IPS DF 4.7 (cell line): ENCODE measurements around the gene SLC7A6.

Experiments
- DNase-seq: peaks from one replicate; pipeline ENCODE4 v3.0.0-alpha.2; 2013; ENCODE audit warnings: low spot score; ENCODE audit errors: extremely low read depth

SLC7A6 gene

GRCh38 chr16:68253721-68254120, 10.6 kb upstream of the SLC7A6 start:
- no peak for DNase-seq

DNA sequence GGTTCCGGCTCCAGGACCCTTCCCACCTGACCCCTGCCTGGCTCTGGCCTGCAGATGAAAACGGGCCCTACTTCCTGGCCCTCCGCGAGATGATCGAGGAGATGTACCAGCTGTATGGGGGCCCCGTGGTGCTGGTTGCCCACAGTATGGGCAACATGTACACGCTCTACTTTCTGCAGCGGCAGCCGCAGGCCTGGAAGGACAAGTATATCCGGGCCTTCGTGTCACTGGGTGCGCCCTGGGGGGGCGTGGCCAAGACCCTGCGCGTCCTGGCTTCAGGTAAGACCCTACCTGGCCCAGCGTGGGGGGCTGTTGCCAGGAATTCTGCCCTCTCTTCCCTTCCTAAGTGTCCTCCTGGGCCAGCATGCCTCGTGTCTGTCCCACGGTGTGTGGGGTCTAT, 8.6 kb upstream of the SLC7A6 start:
- DNase-seq: no peak

DNA sequence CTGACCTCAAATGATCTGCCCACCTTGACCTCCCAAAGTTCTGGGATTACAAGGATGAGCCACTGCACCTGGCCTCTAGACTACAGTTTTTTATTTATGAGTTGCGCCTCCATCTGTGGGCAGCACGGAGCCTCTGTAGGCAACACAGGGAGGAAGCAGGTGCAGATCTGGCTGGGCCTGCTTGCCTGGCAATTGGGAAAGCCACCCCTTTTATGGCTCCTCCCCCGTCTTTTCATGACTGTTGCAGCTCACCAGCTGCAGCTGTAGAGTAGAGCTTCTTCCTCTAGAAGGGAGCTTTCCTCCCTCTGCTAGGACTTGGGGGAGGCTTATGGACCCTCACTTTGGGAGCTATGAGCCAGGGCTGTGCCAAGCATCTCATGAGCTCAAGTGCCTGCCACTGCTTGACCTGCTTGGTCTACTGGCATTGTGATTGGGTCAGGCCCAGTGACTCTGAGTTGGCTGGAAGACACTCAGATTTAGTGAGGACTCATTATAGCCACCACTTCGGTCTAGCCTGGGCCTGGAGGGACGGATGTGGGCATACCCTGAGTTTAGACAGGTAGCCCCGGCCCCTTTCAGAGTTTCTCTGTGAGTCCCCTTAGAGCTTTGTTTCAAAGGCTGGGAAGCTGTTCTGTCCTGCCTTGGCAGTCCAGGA, 6.9 kb upstream of the SLC7A6 start:
- DNase-seq: no peak

DNA sequence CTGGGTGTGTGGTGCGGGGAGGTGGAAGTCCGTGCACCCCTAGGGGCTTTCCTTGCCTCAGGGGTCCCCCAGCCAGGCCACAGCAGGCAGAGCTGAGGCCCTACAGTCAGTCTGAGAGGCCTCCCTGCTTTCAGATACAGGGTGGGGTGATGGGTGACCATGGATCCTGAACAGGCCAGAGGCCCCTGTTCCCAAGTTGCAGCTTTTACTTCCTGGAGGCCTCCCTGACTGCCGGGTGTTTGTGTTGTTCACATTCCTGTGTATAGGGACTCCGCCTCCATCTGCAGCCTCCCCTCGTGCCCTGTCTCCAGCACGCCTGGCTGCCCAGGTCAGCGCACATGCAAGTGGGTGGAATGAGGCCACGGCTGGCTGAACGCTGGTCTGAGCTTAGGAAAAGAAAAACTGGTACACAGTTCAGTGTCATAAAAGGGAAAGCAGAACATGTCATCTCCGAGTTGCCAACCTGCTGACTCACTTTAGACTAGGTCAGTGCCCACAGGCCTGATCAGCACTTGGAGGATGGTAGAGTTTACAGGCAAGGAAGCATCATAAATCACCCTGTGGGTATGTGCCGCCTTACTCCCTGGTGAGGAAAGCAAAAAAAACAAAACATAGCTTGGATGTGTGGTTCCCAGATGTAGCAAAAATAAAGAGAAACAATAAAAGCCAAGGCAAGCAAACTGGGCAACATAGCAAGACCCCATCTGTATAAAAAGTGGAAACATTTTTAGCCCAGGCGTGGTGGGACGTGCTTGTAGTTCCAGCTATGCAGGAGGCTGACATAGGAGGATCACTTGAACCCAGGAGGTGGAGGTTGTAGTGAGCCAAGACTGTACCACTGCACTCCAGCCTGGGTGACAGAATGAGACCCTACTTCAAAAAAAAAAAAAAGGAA, 6.2 kb upstream of the SLC7A6 start:
- no peak for DNase-seq

DNA sequence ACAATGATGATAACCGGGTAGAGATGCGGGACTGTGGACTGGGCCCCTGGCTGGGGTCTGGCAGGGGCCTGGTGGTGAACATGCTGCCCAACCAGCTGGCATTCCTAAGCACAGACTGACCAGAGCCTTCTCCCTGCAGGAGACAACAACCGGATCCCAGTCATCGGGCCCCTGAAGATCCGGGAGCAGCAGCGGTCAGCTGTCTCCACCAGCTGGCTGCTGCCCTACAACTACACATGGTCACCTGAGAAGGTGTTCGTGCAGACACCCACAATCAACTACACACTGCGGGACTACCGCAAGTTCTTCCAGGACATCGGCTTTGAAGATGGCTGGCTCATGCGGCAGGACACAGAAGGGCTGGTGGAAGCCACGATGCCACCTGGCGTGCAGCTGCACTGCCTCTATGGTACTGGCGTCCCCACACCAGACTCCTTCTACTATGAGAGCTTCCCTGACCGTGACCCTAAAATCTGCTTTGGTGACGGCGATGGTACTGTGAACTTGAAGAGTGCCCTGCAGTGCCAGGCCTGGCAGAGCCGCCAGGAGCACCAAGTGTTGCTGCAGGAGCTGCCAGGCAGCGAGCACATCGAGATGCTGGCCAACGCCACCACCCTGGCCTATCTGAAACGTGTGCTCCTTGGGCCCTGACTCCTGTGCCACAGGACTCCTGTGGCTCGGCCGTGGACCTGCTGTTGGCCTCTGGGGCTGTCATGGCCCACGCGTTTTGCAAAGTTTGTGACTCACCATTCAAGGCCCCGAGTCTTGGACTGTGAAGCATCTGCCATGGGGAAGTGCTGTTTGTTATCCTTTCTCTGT, 5.1 kb upstream of the SLC7A6 start:
- DNase-seq: no peak

GRCh38 chr16:68263559-68264127, 683 bp upstream of the SLC7A6 start:
- DNase-seq: no peak

- DNase-seq: no peak
Measured at GRCh38 chr16:68265078-68265920, 973 bp downstream of the SLC7A6 start.

DNA sequence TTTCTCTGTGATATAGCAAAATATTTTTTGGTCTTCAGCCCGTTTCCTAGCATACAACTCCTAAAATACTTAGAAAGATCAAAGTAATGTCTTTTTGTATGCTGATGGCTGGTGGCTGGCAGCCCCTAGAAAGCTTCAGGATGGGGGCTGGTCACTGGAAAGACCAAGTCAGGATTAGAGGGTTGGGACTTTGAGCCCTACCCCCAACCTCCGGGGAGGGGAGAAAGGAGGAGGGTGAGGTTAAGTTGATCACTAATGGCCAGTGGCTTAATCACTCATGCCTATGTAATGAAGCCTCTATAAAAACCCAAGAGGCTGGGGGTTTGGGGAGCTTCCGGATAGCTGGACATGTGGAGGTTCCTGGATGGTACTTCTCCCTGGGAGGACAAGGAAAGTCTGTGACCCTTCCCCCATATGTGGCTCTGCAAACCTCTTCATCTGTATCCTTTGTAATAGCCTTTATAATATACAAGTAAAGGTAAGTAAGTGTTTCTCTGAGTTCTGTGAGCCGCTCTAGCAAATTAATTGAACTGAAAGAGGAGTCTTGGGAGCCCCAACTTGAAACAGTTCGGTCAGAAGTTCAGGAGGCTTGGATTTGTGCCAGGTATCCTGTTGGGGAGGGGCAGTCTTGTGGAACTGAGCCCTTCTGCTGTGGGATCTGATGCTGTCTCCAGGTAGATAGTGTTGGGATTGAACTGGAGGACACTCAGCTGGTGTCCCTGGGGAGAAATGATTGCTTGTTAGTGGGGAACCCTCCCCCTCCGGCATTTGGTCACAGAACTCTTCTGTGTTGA, 3.5 kb downstream of the SLC7A6 start:
- no peak for DNase-seq

- no peak for DNase-seq
Measured at GRCh38 chr16:68269793-68270192, 5.5 kb downstream of the SLC7A6 start.

DNA sequence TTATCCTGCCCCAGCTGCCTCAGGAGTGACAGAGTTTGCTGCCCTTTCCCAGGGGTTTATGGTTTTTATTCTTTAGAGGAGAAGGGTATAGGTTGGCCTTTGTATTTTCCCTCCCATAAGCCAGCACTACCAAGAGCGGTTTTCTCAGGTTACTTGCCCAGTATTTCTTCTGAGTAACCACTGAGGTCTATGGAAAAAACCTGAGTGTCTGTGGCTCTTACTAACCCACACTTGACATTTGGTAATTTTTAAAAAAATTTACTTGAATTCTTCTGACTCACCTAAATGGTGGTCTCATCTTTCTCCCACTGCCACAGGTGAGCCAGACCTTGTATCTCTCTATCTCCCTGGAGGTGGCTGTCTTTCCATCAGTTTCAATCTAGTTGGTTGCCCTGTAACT, 6.0 kb downstream of the SLC7A6 start:
- DNase-seq: no peak

DNA sequence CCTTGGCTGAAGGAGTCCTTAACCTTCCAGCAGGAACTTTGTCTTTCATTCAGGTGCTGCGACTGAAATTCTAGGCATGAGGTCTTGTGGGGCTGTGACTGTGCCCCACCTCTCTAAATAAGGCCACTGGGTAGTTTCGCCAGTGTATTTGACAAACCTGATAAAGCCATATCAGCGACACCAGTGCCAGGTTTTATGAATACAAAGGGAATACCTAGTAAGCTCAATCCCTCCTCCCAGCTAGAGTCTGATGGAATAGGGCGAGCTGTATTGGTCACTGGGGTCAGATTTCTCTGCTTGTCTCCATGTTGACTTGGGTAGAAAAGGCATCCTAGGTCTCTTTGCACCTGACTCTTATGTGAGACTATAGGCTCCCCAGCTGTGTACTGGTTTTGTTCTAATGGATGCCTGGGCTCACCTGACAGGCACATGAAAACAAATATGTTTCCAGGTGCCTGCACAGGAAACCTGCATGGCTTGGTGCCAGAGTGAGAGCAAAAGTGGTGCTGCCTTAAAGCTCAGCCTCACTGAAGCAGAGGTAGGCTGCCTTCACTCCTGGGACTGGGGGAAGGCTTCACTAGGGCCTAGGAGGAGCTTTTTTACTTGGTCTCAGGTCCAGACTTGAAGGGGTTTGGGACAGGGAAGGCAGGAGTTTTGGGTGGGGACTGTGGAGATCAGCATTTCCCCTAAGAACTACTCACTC, 8.3 kb downstream of the SLC7A6 start:
- no peak for DNase-seq

- DNase-seq: no peak
Measured at GRCh38 chr16:68273459-68273858, 9.1 kb downstream of the SLC7A6 start.

DNA sequence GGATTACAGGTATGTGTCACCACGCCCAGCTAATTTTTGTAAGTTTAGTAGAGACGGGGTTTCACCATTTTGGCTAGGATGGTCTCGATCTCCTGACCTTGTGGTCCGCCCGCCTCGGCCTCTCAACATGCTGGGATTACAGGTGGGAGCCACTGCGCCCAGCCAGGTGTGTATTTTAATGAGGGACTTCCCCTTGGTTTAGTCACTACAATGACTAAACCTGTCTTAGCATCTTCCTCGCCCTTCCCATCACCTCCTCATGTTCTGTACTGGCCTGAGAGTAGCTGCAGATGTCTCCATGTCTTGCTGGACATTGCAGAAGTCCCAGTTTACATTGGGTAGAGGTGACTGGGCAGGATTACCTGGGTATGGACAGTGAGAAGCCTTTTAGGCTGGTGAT, 9.6 kb downstream of the SLC7A6 start:
- no peak for DNase-seq

- DNase-seq: no peak
Measured at GRCh38 chr16:68274441-68274840, 10.1 kb downstream of the SLC7A6 start.

DNA sequence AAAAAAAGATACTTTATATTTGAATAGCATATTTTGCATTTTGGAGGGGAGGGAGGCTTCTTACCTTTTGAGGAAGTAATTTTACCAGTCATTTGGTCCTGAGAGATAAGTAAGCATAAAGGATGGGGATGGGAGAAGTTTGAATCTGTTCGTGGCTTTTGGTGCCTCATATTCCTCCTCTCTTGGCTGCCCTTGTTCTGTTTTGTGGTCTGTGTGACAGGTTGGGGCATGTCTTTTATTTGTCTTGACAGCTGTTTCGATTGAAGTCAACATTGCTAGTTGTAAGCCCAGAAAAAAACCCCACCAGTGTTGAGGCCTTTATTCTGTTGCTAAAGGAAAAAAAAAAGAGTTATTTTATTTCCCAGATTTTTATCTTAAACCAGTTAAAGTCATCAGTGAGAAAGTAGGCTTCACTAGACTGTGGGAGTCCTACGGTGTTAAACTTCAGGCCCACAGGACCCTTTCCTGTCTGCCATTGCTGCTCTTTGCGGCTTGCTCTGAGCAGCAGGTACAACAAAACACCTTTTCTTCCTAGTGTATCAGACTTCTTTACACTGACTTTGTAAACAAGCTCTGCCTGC, 11.4 kb downstream of the SLC7A6 start:
- no peak for DNase-seq

- DNase-seq: no peak
Measured at GRCh38 chr16:68276223-68276622, 11.9 kb downstream of the SLC7A6 start.

- no peak for DNase-seq
Measured at GRCh38 chr16:68279726-68280558, 15.6 kb downstream of the SLC7A6 start.
